ENCODE measurements around the gene IFRD2.
"Not testable (repeated sequence)": the region's sequence is repeated elsewhere in the genome, so short reads cannot be mapped to it uniquely, and the experiment has no call there.

The IFRD2 gene

GRCh38 chr3:50274371-50275104 is 17.7 kb downstream of the IFRD2 start:
- peak; percentile 85 for TF ChIP-seq CTCF (IDR thresholded peaks at IDR 0.05)
- no peaks in the 10 kb centered on the region for H3K9me3 ChIP-seq
- H3K4me3 ChIP-seq (ENCODE audit: low read depth in 1 of 2, low read length in 1 of 2), result peak overlapping the region in 1 of 2 experiments; percentile 2
- no peaks in the 10 kb centered on the region for H3K36me3 ChIP-seq
- peaks cover 61% of the 10 kb centered on the region for H3K27me3 ChIP-seq
- no peak overlapping the region for H3K27ac ChIP-seq
- peaks cover 26 to 38% of the 10 kb centered on the region in 2 experiments for H3K4me1 ChIP-seq (ENCODE audit: control insufficient read depth in 1 of 2, insufficient read depth in 1 of 2, low read depth in 1 of 2, low read length in 1 of 2)

GRCh38 chr3:50273689-50274065 is 18.6 kb downstream of the IFRD2 start:
- H3K36me3 ChIP-seq, result no peaks in the 10 kb centered on the region
- peaks cover 26 to 38% of the 10 kb centered on the region in 2 experiments for H3K4me1 ChIP-seq (ENCODE audit: control insufficient read depth in 1 of 2, insufficient read depth in 1 of 2, low read depth in 1 of 2, low read length in 1 of 2)
- peak overlapping the region; percentile 58 to 60 for H3K4me3 ChIP-seq (ENCODE audit: low read depth in 1 of 2, low read length in 1 of 2)
- TF ChIP-seq CTCF (IDR thresholded peaks at IDR 0.05), result no peak
- peaks cover 62% of the 10 kb centered on the region for H3K27me3 ChIP-seq
- H3K9me3 ChIP-seq, result no peaks in the 10 kb centered on the region
- H3K27ac ChIP-seq, result peak overlapping the region; percentile 63

GRCh38 chr3:50272911-50273688 is 19.1 kb downstream of the IFRD2 start:
- peak overlapping the region; percentile 58 to 60 for H3K4me3 ChIP-seq (ENCODE audit: low read depth in 1 of 2, low read length in 1 of 2)
- peaks cover 62% of the 10 kb centered on the region for H3K27me3 ChIP-seq
- H3K9me3 ChIP-seq, result no peaks in the 10 kb centered on the region
- no peaks in the 10 kb centered on the region for H3K36me3 ChIP-seq
- peak overlapping the region; percentile 63 for H3K27ac ChIP-seq
- TF ChIP-seq CTCF (IDR thresholded peaks at IDR 0.05), result peak; percentile 99
- H3K4me1 ChIP-seq (ENCODE audit: control insufficient read depth in 1 of 2, insufficient read depth in 1 of 2, low read depth in 1 of 2, low read length in 1 of 2), result peaks cover 26 to 38% of the 10 kb centered on the region in 2 experiments

- Histone ChIP-seq H3K27me3 (peaks cover 62% of the 10 kb centered on the region), H3K4me3 (ENCODE audit: low read depth in 1 of 2, low read length in 1 of 2) (peak overlapping the region in 1 of 2 experiments; percentile 58), H3K4me1 (ENCODE audit: control insufficient read depth in 1 of 2, insufficient read depth in 1 of 2, low read depth in 1 of 2, low read length in 1 of 2) (peaks cover 26 to 38% of the 10 kb centered on the region in 2 experiments)
- H3K36me3 ChIP-seq, H3K9me3 ChIP-seq, H3K27ac ChIP-seq: not testable (repeated sequence)
Observed at GRCh38 chr3:50272538-50272910, 19.7 kb downstream of the IFRD2 start.

- H3K4me3 ChIP-seq (ENCODE audit: low read depth in 1 of 2, low read length in 1 of 2), result no peak overlapping the region
- H3K27me3 ChIP-seq, result peaks cover 62% of the 10 kb centered on the region
- no peak overlapping the region for H3K27ac ChIP-seq
- no peaks in the 10 kb centered on the region for H3K9me3 ChIP-seq
- peaks cover 26 to 38% of the 10 kb centered on the region in 2 experiments for H3K4me1 ChIP-seq (ENCODE audit: control insufficient read depth in 1 of 2, insufficient read depth in 1 of 2, low read depth in 1 of 2, low read length in 1 of 2)
- no peak for TF ChIP-seq CTCF (IDR thresholded peaks at IDR 0.05)
- no peaks in the 10 kb centered on the region for H3K36me3 ChIP-seq
Observed at GRCh38 chr3:50271314-50271936, 20.8 kb downstream of the IFRD2 start.
